GM21619 (cell line): ENCODE measurements around the gene MICU1.
A peak's percentile ranks its signal among the peaks of the same experiment; 100 is the strongest.

ENCODE experiments used
- ATAC-seq: cut with Tn5 transposase; IDR thresholded peaks from one replicate; pipeline ENCODE4 v1.9.1; 2021; ENCODE audit not compliant: unreplicated experiment

The MICU1 gene

GRCh38 chr10:72630144-72630543 is 4.3 kb upstream of the MICU1 start:
- no peak for ATAC-seq

DNA sequence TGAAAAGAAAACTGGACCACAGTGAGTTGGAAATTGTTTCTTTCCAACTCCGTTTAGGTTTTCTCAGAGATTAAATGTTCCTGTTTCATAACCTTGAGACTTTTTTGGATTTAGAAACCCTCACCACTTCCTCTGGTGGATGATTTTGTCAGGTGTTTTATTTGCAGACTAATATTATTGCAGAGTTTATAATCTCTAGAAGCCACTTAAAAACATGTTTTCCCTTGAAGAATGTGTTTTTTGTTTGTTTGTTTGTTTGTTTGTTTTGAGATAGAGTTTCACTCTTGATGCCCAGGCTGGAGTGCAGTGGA is 520 bp upstream of the MICU1 start:
- ATAC-seq = no peak

DNA sequence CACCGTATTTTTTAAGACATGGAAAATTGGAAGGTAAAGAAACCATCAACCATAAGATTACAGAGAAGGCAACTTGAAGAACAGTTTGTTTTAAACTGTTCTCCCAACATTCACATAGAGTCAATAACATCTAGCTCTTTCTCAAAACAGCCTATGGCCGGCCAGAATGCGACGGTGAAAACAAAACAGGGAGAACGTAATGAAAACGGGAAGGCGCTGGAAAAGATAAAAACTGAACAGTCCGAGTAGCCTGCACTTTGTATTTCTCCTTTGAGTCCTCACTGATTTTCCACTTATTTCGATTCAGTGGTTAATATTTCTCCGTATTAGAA is 637 bp downstream of the MICU1 start:
- ATAC-seq = no peak

DNA sequence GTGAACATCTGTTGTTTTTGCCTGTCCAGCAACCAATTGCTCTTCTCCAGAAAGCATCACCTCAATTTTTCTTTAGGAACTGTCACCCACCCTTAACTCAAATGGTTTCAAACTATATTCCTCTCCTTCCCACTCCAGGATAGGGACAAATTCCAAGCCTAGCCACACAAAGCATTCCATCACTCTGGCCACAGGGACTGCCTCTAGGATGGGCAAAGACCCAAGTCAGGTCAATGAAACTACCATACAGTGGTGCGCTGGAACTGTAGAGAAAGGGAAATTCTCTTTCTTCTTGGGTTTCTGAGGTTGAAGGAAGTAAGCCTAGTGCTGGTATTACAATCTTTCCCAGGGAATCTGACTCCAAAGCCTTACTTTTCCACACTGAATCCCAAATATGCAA is 3.6 kb downstream of the MICU1 start:
- ATAC-seq = no peak

GRCh38 chr10:72616716-72617115 is 9.2 kb downstream of the MICU1 start:
- no peak for ATAC-seq

DNA sequence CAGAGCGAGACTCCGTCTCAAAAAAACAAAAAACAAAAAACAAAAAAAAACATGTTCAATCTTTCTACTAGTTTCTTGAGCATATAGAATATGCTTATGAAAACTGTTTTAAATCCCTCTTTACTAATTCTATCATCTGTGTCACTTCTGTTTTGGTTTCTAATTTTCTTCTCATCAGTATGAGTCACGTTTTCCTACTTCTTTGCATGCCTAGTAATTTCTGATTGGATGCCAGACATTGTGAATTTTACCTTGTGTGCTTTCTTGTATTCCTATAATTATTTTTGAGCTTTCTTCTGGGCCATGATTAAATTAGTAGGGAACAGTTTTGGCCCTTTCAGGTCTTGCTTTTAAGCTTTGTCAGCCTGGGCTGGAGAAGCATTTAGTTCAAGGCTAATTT is 9.9 kb downstream of the MICU1 start:
- no peak for ATAC-seq

DNA sequence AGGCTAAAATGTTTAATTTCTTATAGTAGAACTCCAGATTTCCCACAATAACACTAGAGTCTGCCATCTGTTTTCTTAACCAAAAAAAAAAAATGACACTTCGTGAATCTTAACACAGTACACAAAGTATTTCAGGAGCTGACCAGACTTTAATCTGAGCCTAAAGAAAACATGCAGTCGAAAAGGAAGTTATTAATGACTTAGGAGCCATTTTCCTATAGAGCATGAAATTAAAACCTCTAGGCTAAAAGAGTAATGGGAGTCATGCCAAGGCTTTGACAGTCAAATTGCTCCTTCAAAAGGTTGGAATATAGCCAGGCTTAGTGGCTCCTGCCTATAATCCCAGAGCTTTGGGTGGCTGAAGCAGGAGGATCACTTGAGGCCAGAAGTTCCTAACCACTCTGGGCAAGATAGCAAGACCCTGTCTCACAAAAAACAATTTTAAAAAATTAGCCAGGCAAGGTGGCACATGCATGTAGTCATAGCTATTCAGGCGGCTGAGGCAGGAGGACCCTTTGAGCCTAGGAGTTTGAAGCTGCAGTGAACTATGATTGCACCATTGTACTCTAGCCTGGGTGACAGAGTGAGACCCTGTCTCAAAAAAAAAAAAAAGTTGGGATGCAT is 13.6 kb downstream of the MICU1 start:
- no peak for ATAC-seq

DNA sequence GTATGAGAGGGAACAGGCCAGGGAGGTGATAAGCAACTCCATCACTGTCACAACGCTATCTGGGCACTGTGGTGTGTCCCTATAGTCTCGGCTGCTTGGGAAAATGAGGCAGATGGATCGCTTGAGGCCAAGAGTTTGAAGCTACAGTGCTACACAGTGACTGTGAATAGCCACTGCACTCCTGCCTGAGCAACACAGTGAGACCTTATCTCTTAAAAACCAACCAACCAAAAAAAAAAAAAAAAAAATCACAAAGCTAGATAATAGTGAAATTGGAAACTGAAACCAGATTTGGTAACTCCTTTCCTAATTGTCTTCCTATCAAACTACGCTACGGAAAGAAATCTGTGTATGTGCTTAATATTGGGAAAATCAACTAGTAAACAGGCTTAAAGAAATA is 14.1 kb downstream of the MICU1 start:
- no peak for ATAC-seq

DNA sequence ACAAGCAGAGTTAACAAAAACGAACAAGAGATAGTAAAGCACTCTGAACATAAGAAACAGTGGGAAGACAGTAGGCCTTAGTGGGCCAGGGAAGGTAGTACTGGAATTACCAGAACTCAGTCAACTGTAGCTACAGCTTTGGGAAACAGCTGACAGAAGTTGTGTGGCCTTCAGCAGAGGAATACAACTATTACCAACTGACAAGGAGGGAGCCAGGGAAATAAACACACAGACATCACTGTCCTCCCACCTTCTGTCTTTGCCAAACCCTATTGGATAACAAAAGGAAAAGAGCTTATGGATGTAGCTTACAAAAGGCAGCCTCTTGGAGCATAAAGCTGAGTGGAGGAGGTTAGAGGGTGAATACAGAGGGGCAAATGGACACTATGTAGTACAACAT is 15.4 kb downstream of the MICU1 start:
- ATAC-seq = no peak

GRCh38 chr10:72605122-72605521 is 20.8 kb downstream of the MICU1 start:
- no peak for ATAC-seq

DNA sequence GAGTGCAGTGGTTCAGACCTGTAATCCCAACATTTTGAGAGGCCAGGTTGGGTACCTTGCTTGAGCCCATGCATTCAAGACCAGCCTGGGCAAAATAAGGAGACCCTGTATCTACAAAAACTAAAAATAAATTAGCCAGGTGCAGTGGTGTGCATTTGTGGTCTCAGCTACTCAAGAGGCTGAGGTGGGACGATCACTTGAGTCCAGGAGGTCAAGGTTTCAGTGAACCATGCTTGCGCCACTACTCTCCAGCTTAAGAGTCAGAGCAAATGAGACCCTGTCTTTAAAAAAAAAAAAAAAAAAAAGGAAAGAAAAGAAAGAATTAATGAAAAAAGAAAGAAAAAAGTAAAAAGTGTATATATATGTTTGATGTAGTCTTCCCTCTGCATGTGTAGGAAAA is 24.7 kb downstream of the MICU1 start:
- ATAC-seq = no peak

GRCh38 chr10:72598769-72599701 is 26.8 kb downstream of the MICU1 start:
- ATAC-seq = no peak

- ATAC-seq = peak; percentile 74
Measured at GRCh38 chr10:72597897-72598296, 28.0 kb downstream of the MICU1 start.

DNA sequence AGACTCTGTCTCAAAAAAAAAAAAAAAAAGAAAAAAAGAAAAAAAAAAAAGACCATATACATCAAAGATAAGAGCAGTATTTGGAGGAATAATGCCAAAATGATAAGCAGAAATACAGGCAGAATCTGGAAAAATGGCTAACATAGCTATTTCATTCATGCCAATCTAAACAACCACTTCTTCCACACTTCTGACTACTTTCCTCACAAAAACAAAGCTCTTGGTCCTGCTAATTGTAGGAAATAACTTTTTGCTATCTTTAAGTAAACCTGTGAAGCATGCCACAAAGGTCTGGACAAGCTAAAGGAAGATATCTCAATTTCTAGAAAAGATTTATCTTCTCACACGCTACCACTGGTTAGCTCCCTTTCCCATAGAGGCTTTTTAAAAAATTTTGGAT is 30.4 kb downstream of the MICU1 start:
- no peak for ATAC-seq

DNA sequence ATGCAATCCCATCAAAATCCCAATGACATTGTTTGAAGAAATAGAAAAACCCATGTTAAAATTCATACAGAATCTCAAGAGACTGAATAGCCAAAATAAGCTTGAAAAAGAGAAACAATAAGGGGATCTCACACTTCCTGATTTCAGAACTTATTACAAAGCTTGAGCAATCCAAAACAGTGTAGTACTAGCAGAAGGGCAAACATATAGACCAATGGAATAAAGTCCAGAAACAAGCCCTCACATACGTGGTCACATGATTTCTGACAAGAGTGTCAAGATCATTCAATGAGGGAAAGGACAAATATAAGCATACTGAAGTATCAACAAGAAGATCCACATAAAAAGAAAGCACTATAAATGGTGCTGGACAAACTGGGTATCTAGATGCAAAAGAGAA is 31.9 kb downstream of the MICU1 start:
- ATAC-seq = no peak

DNA sequence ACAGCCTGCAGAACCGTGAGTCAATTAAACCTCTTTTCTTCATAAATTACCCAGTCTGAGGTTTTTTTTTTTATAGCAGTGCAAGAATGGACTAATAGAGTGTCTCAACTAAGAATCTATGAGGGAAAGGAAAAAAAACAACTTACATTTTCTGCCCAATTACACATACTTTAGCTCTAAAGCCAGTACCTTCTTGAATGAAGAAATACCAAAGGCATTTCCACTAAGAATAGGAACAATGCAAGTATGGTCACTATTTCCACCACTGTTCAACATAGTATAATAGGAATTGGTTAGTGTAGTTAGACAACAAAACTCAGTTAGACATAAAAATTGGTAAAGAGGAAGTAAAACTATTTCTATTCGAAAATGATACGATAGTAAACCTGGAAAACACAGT is 37.6 kb downstream of the MICU1 start:
- ATAC-seq = no peak

- no peak for ATAC-seq
Measured at GRCh38 chr10:72587568-72587967, 38.3 kb downstream of the MICU1 start.

GRCh38 chr10:72574636-72575035 is 51.2 kb downstream of the MICU1 start:
- ATAC-seq = no peak

- no peak for ATAC-seq
Measured at GRCh38 chr10:72573079-72573478, 52.8 kb downstream of the MICU1 start.

DNA sequence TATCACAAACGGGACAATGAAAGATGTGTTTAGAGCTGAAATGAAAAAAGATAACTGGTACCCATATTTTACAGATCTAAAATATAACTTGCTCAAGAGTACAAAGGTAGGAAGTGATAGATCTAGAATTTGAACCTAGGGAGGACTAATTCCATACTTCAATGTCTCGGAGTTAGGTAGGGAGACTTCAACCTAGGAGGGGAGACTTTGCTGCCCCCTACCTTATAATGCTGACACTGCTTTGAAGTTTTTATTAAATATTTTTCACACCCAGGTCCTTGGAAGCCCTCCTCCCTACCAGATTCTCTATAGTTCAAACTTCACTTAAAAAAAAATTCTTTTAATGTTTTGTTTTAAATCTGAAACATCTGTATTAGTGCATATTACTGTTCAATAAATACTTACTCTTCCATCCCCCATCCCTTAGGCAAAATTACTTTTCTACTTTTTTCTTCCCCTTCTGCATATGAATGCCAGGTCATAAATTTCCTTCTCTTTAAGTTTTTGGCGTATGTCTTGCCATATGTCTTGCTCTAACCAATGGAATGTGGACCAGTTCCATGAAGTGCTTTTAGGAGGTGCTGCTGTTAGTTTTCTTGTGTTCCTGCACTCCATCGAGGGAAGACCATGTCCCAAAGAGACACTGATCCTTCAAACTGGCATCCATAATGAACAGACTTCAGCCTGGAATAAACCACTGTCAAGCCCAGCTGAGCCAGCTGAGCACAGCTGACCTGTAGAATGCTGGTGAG is 57.8 kb downstream of the MICU1 start:
- ATAC-seq = no peak

- no peak for ATAC-seq
Measured at GRCh38 chr10:72567421-72567820, 58.5 kb downstream of the MICU1 start.

GRCh38 chr10:72564596-72564995 is 61.3 kb downstream of the MICU1 start:
- no peak for ATAC-seq
